M059J (cell line): ENCODE data around the gene GALNT18. TPM values are rescaled to one million over a fixed set of nuclear protein-coding genes. Genes with fewer than 3 reads are reported as not detected.

Experiments used
- DNase-seq: peaks from one replicate; pipeline ENCODE4 v3.0.0-alpha.2; 2012; ENCODE audit warnings: low read depth
- total RNA-seq: library from RNA; depleted of rRNA; stranded (reverse); fragments of >200 nt; shearing (Covaris generic); gene quantifications from 2 replicates; pipeline ENCODE4 v1.2.3, GENCODE V29; 2014

GALNT18 gene
- total RNA-seq, 1 experiment from 2014 or later = 0.64 TPM

DNA sequence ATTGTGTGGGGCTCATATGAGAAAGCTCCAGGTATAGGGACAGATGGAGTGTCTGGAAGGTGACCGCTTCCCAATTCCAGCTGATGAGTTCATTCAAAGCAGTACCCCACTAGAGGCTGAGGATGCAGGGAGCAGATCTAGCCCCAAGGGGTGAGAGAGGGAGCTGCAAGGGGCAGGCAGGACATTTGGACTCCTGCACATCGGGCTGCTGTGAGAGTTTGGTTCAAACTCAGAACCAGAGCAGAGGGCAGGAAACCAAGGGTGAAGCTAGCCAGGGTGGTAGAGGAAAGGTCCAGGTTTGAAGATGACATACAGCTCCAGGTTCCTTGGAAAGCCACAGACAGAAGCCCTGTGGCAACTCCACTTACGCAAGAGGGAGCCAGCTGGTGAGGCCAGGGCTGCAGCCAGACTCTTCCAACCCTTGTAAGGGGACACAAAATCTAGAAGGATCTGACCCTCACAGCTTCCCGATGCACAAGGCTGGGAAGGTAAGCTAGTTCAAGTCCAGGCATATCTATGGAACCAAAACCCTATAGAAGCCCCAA is 270.7 kb downstream of the GALNT18 start:
- DNase-seq = no peak

DNA sequence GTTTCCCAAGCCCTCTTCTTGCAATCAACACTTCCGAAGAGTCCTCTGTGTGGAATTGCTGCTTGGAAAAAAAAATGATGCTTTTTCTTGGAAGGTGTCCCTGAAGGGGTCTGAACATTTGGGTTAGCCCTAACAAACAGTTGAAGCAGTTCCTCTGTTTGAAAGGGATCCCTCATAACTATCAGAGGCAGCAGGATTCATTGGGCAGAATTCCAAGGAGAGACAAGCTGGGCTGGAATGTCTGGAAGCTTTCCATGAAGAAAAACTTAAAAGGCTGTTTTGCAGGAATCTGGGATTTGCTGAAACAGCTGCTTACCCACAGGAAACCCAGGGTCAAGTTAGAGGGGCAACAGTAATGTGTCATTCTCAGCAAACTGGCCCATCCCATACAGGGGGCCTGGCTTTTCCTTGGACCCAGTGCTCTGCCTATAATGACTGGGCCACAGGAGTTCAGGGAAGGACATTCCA is 271.9 kb downstream of the GALNT18 start:
- peak; percentile 15 for DNase-seq

DNA sequence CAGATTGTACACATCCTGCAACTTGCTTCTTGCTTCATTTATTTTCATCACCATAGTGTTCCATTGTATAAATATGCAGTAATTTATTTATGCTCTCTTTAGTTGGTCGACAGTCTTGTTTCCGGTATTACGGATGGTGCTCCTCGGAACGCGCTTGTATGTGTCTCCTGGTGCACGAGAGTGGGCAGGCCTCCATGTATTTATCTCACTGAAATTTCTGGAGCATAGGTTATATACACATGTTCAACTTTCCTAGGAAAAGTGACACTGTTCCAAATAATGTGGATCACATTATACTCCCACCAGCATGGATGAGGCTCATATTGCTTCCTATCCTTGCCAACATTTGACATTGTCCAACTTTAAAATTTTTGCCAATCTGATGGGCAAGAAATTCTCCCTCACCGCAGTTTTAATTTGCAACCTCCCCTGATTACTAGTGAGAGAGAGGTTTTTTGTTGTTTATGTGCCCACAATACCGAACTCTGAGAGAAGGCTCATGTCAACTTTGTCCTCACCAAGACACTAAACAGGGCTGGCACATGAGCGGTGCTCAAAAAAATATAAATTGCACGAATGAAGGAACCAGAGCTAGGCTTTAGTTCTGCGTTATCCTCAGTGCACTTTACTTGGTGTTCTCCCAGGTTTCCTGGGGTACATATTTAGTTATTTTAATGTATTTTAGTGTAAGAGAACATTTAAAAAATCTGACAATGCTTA is 272.5 kb downstream of the GALNT18 start:
- no peak for DNase-seq

DNA sequence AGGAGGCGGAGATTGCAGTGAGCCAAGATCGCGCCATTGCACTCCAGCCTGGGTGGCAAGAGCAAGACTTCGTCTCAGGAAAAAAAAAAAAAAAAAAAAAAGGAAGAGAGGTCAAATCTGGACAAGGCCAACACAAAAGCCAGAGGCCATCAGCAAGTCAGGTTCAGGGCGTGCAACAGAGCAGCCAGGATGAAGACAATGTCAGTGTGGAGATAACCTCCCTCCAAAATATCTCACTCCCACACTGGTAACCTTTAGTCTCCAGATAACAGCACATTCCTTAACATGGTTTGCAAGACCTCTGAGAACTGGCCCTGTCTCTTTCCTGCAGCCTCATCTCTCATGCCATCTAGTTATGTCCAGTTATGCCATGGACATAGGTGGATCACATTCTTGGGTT is 273.5 kb downstream of the GALNT18 start:
- DNase-seq = no peak

DNA sequence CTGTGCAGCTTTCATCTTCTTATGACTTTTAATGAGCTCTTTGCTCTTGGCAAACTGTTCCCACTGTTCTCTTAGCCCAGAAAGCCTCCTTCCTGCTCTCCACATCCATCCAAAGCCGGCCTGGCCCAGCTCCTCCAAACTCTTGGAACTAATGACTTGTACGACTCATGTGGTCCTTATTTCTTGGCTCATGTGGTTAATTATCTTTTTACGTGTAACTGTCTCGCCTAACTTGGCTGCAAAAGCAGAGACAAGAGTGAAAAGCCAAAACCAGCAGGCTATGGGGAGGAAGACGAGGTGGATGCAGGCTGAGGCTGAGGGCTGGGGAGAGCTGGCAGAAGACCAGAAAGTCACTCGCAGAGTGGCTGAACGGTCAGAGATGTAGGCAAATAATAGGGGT is 274.2 kb downstream of the GALNT18 start:
- DNase-seq = no peak

DNA sequence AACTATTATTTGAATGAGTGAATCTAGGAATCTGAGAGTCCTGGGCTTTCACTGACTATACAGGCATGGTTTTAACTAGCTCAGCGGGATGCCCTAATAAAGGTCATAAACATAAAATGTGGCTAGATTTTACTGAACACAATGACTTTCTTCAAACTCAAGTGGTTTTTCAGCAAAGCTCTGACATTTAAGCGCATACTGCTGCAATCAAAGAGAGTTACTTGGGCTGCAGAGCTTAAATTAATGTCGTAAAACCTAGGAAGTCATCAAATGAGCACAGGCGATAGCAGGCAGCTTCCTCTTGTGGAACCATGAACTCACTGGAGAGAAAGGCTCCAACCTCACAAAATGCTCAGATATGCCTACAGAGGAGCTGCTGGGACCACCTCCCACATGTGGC is 275.5 kb downstream of the GALNT18 start:
- no peak for DNase-seq

DNA sequence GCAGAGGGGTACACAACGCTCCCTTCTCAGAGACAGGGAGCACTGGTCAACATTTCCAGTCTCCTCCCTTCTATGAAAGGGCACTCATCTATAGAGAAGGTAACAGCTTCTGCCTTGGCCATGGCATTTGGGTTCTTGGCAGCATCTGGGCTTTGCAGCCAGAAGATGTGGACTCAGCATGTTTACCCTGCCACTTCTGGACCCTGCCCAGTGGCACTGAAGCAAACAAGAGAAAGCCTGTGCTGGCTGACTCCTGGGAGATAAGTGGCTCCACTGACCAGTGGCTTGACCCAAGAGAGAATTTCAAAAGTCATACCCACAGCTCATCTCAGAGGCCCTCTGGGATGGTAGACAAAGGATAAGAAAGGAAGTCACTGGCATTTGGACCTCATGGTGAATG is 276.7 kb downstream of the GALNT18 start:
- no peak for DNase-seq

DNA sequence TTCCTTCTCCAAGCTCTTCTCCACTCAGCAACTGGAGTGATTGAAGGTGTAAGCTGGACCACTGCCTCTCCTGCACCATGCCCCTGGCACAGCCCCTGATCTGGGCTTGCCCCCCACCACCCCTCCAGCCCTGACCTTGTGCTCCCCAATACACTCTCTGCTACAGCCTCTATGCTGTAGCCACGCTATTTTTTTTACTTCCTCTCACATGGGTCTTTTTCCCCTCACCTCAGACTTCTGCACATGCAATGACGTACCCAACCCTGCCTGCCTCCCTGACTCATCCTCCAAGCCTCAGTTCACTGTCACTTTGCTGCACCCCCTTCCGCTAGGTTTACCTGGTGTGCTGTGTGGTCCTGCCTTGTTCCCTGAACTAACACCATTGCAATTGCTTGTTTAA is 277.8 kb downstream of the GALNT18 start:
- no peak for DNase-seq

DNA sequence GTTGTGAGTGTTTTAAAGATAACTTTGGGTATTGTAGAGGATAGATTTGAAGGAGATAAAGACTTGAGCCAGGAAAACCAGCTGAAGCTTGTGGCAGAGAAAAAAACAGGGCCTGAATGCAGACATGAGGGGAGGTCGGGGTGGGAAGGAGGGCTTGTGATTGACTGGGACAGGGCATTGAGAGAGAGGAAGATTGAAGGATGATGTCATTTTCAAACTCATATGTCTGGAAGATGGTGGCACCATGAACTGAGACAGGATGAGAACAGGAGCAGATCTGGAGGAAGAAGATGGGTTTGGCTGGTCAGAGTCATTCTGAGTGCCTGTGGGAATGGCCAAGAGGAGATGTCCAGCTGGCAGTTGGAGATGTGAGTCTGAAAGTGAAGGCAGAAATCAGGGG is 283.5 kb downstream of the GALNT18 start:
- DNase-seq = no peak

DNA sequence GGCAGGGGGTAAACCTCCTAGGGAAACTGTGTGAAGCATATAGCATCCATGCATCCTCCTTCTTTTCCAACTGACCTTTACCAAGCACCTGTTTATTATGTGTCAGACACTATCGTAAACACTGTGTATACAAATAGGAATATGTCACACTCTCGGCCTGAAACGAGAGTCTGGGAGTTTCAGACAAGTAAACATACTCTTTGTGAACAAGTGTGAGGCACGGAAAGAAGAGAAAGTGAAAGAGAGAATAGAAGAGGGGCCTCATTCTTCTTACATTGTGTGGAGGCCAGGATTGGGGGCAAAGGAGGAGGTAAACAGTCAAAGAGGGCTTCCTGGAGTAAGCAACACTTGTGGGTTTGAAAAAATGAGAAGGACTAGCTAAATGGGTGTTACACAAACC is 285.1 kb downstream of the GALNT18 start:
- DNase-seq = no peak

DNA sequence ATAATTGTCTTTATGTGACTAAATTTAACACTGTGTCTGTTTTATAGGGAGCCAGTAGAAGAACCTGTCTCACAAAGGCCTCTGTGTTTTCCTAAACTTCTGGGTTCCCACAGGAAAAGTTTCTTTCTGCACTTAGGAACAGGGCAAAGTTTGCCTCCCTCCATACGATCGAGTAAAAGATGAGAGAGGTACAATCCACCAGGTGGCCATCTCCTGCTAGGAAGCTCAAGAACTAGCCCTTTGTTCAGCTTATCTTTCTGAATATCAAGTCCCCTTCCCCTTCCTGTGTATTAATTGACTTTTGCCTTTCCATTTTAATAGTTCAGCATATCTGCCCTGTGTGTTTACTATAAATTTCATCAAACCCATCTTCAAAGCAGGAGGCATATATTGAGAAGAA is 286.8 kb downstream of the GALNT18 start:
- no peak for DNase-seq

DNA sequence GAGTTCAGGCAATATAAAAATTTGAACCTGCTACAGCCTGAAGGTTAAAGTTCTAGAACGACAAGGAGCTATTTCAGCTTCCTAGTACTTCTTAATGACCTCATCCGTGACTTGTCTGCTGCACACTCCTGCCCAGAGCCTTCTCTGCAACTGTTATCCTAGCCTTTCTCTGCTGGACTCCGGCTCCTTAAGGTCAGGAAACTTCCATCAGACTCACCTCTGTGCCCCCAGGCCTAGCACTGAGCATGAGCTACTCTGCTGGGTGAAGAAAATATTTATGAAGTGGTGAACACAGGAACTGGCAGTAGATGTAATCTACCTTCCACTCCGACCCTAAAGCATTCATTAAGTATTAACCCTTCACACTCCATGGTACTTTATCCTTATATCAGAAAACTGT is 287.2 kb downstream of the GALNT18 start:
- DNase-seq = no peak

DNA sequence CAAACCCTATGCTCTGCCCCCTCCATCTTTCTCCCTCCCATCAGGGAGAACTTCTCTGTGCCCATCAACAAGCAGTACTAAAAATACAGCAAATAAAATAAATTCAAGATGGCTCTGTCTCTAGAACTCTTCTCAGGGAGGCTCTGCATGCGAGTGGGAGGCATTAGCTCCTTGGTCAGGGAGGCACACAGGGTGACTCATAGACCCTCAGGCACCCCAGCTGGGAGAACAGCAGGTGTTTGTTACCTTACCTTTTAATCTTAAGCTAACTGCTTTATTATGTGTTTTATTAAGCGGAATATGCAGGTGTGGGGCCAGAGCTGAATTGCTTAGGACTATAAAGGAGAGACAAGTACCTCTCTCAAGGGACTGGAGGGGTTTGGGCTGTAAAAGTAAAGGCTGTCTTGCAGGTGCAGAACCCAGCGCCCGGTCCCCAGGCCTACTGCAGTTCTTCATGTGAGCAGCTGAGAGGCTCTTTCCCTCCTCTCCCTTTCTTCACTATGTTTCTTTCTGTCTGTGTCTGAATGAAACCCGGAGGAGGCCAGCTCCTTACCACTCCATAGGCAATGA is 289.6 kb downstream of the GALNT18 start:
- peak; percentile 21 for DNase-seq

DNA sequence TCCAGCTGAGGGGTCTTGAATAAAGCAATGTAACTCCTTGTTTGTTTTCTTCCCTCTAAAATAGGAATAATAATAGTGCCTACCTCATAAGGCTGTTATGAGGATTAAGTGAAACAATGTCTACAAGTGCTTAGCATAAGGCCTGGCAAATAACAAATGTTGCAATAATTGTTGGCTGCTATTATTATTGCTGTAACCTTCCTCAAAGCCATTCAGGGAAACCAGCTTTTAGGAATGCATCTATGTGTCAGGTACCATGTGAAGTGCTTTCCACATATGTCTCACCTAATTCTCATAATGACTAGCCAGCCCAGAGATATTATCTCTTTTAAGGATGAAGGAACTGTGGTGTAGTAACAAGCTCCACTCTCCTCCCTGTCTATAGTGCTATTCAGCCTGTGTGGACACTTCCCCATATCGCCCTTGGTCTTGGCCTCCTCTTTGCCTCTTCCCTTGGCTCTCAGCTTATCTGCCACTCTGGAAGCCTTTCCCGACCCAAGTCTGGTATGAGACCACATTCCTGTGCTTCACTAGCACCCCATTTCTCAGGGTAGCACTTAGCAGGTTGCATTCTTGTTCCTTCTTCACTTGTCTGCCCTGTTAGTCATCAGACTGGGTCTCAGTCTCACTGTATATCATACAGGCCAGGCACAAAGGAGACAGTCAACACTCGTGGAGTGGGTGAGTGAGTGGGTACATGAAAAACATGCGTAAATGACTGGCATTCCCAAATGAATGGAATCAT is 292.6 kb downstream of the GALNT18 start:
- DNase-seq = no peak

DNA sequence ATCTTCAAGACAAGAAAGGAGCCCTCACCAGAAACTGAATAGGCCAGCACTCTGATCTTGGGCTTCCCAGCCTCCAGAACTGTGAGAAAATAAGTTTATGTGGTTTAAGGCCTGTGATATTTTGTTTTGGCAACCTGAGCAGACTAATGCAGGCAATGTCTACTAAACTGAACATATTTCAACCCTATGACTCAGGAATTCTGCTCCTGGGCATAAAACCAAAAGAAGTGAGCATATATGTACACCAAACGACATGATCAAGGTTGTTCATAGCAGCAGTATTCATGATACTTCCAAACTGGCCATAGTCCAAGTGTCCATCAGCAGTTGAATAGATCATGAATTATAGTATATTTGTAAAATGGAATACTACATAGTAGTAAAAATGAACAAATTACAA is 297.7 kb downstream of the GALNT18 start:
- no peak for DNase-seq

DNA sequence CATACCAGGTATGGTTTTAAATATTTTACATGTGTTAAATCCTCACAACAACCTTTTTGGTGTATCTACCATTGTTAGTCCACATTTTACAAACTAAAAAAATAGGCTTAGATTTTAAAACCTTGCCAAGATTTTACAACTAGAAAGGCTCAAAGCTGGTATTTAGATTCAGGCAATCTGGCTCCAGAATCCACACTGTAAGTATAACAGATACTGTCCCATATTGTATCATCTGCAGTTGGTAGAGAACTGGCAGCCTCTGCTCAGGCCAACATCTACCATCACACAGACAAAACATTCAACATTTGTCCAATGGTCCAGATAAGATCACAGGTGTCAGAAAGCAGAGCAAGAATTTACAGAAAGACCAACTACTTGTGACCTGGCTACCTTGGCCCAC is 299.7 kb downstream of the GALNT18 start:
- no peak for DNase-seq

DNA sequence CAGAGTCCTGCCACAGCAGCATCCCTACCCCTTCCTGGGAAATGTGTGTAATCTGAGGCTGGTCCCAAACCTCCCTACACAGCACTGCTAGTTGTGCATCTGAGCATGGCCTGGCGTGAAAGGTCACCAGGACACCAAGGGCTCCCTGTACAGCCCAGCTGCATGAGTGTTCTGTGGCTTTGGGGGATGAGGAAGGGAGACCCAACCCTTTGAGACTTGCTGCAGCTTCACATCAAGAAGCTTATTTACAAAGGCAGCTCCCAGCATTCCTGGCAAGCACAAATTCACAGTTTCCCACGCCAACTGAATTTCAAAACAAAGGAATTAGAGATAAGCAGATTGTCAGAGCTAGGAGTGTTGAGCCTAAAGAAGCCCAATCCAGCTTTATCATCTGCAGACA is 301.0 kb downstream of the GALNT18 start:
- no peak for DNase-seq

DNA sequence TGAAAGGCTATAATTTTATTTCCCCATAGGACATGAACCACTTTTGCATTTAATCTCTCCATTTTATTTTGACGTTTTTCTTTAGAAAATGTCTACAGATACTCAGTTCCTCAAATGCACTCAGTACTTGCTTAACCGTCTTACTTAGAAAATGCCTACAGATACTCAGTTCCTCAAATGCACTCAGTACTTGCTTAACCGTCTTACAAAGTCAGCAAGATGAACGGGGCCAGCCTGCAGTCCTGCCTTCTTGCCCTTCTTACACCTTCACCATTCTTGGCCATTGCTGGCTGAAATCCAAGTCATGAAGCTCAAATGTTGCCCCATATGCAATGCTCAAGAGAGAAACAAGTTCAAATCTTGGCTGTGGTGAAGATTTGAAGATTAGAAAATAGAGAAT is 302.8 kb downstream of the GALNT18 start:
- no peak for DNase-seq

DNA sequence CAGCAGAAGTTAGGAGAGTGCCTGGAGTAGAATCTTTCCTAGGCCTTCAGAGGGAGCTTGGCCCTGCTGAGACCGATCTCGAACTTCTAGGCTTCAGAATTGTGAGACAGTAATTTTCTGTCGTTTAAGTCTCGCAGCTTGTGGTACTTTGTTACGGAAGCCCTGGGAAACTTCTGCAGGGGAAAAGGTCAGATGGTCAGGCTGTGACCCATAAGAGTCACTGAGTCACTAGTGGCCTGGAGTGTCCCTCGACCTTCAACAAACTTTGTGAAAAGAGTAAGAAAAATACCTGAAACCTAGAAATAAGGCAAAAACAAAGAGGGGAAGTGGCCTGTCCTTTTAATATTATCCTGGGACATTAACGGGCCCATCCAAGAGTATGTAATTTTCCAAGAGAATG is 303.3 kb downstream of the GALNT18 start:
- DNase-seq = no peak

DNA sequence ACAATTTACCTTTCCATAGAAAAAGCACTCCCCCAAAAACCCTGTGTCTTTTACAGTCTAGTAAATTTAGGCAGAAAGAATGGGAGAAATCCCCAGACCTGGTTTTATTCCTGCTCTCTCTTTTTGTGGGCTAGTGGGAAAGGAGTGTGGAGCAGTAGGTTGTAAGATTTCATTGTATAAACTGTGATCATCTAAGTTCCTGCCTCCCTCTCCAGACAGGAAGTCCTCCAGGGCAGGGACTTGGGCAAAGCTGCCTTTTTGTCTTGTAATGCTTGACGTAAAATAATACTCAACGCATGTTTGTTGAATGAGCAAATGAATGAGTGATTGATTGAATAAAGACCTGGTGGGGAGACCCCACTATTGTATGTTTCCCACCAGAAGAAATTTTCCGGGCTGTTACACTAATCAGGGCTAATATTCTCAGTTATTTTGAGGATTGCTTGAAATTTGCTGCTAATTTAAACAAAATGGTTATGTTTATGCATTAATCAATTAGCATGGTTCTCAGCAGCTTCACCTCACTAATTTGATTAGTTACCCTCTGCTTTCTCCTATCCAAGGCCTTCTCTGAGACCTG is 305.1 kb downstream of the GALNT18 start:
- no peak for DNase-seq

DNA sequence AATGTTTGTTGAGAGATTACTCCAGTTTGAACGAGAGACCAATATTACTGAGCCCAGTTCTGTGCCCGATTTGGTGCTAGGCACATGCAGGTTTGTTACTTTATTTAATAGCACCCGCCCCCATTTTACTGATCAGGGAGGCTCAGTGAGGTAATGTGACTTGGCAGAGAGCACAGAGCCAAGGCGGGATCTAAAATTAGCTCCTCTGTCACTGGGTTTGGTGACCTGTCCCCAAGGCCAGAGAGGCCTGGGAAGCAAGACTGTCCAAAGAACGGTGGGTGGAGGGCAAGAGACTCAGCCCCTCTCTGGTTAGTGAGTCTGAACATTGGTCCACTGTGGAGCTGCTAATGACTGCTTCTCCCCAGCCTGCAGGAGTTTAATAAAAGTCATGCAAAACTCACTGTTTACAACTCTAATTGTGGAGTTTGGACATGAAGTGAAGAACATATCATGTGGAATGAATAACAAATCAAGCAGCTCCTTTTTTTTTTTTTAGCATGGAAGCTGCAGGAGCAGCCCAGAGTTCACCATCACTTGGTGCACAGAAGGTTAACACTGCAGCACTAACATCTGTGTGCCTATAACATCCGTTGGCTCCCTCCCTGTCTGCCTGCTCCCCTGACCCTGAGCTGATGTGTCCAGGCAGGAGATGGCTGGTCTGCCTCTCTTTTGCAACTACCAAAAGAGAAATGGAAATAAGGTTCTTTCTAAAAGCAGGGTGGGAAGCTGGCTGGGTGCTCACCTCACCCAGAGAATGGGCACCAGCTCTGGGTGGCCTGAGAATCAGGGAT is 307.7 kb downstream of the GALNT18 start:
- DNase-seq = no peak

DNA sequence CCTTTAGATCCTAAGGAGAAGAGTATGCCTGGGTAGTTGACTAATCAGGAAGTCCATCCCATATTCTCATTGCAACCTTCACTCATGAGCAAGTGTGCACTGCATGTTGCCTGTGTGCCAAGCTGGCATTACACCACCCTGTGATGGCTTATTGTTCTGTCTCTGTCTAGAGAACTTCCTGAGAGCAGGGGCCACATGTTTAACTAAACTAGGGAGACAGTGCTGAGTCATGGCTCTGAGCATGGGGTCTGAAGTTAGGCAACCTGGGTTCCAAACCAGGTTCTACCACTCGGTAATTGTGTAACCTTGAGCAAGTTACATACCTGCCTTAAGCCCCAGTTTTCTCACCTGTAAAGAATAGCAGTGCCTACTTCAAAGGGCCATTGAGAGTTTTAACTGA is 308.4 kb downstream of the GALNT18 start:
- no peak for DNase-seq
